GM06990 (cell line): ENCODE measurements around the gene ZNF318.
"Not testable (repeated sequence)": the region's sequence is repeated elsewhere in the genome, so short reads cannot be mapped to it uniquely, and the experiment has no call there.

Experiments
- DNase-seq: peaks from one replicate; pipeline ENCODE4 v3.0.0-alpha.2; 2011; ENCODE audit not compliant: insufficient read length; ENCODE audit errors: extremely low read depth
- H3K27me3 ChIP-seq: replicated peaks from 2 replicates; pipeline ENCODE4 v1.6.0; 2011; ENCODE audit warnings: low read length; ENCODE audit not compliant: control insufficient read depth, insufficient read depth
- H3K36me3 ChIP-seq: 2 replicates; pipeline ENCODE4 v1.5.1; 2011; ENCODE audit warnings: low read length; ENCODE audit not compliant: control insufficient read depth, insufficient read depth
- H3K4me3 ChIP-seq: replicated peaks from 2 replicates; pipeline ENCODE4 v1.5.1; 2011; ENCODE audit warnings: low read depth, mild to moderate bottlenecking, control low read depth, low read length
- CTCF ChIP-seq: IDR thresholded peaks from 2 replicates; pipeline ENCODE4 v1.5.1; 2011; ENCODE audit warnings: low read length, control low read depth, mild to moderate bottlenecking, inconsistent platforms; ENCODE audit not compliant: insufficient read depth, poor library complexity, severe bottlenecking

Gene ZNF318

GRCh38 chr6:43376551-43376981 lies 7.1 kb upstream of the ZNF318 start:
- no peak overlapping the region for H3K4me3 ChIP-seq
- peak; percentile 58 for DNase-seq

DNA sequence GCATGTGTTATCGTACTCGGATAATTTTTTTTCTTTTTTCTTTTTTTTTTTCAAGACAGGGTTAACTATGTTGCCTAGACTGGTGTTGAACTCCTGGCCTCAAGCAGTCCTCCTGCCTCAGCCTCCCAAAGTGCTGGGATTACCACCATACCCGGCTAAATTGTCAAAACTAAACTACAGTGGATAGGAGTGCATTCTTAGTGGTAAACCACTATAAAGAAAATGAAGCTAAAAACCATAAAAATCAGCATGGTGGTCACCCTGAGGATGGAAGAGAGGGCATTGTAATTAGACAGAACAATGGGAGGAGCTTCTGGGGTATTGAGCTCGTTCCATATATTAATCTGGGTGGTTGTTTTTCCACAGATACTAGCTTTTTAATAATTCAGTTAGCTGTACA lies 6.2 kb upstream of the ZNF318 start:
- Histone ChIP-seq H3K36me3 (no peaks in the 10 kb centered on the region), H3K4me3 (no peak overlapping the region), H3K27me3 (no peaks in the 10 kb centered on the region)
- TF ChIP-seq CTCF = no peak
- no peak for DNase-seq

More at GRCh38 chr6:43376551-43376981, 7.1 kb upstream of the ZNF318 start:
- TF ChIP-seq CTCF = no peak
- no peaks in the 10 kb centered on the region for H3K36me3 ChIP-seq
- no peaks in the 10 kb centered on the region for H3K27me3 ChIP-seq

DNA sequence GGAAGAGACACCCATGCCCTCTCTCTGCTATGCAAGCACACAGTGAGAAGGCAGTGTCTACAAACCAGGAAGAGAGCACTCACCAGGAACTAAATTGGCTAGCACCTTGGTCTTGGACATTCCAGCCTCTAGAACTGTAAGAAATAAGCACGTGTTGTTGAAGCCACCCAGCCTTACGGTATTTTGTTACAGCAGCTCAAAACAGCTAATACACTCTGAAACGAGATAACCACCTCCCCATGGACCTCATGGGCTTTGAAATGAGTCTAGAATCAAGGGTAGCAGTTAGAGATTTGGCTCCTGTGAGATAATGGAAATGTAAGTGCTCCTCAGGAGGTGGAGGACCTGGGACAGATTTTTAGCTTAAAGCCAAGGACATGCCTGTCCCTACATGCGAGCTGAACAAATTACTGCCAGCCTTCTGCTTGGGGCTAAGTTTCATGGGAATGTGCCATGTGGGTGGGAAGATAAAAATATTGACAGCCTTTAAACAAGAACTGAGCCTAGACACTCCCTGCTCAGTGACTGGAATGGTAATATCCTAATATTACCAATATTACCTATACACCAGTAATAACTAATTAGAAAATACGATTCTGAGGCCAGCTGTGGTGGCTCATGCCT lies 3.9 kb upstream of the ZNF318 start:
- DNase-seq = no peak
- TF ChIP-seq CTCF = no peak
- H3K27me3 ChIP-seq = no peaks in the 10 kb centered on the region
- no peaks in the 10 kb centered on the region for H3K36me3 ChIP-seq
- H3K4me3 ChIP-seq = no peak overlapping the region

DNA sequence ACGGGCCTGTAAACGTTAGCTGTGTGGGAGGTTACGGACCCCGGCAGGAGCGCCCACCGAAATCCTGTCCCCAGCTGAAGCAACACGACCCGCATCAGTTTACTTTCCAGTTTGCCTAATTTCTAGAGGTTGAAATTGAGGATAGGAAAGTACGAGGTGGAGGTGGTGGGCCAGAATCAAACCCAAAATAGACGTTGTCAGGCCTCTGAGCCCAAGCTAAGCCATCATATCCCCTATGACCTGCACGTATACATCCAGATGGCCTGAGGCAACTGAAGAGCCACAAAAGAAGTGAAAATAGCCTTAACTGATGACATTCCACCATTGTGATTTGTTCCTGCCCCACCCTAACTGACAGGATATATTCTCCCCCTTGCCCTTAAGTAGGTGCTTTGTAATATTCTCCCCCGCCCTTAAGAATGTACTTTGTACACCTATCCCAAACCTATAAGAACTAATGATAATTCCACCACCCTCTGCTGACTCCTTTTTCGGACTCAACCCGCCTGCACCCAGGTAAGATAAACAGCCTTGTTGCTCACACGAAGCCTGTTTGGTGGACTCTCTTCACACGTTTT lies 645 bp upstream of the ZNF318 start:
- not testable (repeated sequence) for H3K36me3 ChIP-seq, DNase-seq, H3K27me3 ChIP-seq
- peak overlapping the region; percentile 64 for H3K4me3 ChIP-seq

DNA sequence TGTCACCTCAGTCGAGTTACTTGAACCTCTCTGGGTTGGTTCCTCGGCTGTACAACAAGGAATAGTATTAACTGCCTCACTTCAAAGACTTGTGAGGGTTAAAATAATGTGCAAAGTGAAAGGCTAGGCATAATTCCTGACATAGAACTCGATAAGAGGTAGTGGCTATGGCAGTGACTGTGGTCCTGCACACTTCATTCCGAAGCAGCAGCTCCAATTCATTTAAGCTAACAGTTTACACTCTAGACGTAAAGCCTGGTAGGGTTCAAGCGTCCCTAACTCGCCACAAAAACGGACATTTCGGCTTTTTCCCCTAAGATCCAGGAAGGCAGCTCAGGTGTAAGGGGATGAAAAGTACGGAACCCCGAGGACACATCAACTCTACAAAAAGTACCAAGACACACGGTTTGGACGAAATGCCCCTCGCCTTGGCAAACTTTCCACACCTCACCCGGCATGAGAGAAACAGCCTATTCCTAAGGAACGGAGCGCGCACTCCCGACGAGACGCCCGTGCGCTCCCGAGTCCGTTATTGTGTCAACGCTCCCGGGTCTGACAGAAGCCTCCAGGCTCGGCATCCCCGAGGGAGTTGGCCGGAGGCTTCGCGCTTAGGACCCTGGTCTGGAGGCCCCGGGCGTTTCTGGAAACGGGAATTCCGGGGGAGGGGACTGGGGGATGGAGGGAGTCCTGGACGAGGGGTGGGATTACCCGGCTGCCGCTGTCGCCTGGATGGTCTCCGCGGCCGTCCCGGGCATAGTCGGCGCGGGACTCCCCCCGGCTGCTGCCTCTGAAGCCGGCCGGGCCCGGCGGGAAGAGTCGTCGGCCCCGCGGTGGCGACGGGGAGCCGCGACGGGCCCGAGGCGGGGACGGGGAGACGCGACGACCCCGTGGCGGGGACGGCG lies 937 bp downstream of the ZNF318 start:
- peak; percentile 32 for DNase-seq
- Histone ChIP-seq H3K4me3 (peak overlapping the region; percentile 77), H3K27me3 (no peaks in the 10 kb centered on the region), H3K36me3 (peaks cover 5% of the 10 kb centered on the region)
- no peak for TF ChIP-seq CTCF
